GM18508 (cell line): ENCODE results near the gene ARGLU1.

Experiments used
- ATAC-seq: cut with Tn5 transposase; IDR thresholded peaks from one replicate; pipeline ENCODE4 v1.9.1; 2021; ENCODE audit warnings: moderate number of reproducible peaks; ENCODE audit not compliant: insufficient read depth, unreplicated experiment

ARGLU1 gene

DNA sequence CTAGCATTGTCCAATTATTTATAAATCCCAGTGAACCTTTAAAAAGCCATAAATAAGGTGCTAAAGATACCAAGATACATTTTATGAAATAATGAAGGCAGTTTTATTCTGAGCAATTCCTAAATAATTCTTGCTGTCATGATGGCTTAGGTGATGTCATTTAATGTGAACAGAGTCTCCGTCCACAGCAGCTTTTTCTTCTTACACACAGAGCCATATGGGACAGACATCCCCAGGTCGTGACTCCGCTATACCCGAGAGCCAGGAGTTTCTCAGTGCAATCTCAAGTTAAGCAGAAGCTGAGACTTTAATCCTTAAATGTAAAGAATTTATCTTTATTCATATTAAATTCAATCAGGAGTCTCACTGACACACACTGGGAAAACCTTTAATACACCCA is 62.2 kb downstream of the ARGLU1 start:
- ATAC-seq, result no peak

DNA sequence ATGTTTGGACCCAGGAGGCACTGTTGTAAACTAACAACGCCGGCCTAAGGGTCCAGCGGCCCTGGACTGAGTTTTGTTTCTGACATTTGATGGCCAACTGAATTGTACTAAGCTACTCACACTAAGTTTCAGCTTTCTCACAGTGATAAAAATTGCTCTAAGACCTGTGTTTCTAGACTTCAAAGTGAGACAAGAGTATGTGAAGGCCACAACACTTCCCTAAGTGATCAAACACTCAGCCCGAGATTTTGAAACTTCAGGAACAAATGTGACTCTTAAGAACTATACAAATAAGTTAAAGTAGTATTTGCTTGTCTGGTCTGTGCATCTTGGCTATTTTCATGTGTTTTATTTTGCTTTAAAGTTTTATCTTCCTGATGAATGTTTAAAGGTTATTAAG is 62.6 kb downstream of the ARGLU1 start:
- no peak for ATAC-seq

DNA sequence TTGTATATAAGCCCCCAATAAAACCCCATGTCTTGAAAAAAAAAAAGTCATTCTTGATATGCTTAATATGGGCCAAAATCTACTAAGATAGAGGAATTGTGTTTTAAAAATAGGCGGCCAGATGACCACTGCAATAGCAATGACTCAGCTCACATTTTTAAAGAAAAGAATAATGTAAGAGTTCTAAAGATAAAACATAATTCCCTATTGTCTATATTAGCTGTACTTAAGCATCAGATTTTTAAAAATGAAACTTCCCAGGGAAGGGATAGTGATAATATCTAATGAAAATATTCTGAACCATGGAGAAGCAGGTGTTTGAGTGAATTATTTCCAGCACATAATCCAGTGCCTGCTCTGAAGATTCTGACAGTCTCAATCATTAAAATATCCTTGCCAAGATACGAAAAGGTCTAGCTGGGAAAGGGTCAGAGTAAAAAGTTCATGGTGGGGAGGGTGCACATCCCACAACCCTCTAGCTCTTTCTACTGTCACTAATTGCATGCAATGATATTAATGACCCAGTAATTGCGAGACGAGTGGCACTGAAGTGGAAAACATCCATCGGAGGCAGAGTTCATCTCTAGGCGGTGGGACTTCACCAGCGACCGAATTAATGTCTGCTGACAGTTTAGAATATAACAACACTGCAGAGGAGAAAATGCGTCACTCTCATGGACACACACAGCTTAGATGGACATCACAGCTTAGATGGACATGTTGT is 64.0 kb downstream of the ARGLU1 start:
- ATAC-seq, result no peak

DNA sequence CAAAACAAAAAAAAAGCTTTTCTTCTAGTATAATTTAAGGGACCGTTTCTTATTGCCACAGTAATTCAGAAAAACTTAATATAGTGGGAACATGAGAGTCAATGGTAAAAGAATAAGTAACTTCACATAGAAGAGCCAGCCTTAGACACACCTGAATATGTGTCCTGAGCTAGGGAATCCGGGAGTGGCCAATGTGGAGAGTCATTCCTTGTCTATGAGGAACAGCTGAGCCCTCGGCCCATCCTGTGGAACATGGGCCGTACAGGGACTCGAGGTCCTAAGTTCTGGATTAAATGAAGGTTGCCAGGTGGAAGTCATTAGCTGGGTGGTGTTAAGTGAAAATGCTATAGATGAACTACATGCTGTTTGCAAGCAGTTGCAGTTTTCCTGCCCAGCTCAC is 64.7 kb downstream of the ARGLU1 start:
- no peak for ATAC-seq

DNA sequence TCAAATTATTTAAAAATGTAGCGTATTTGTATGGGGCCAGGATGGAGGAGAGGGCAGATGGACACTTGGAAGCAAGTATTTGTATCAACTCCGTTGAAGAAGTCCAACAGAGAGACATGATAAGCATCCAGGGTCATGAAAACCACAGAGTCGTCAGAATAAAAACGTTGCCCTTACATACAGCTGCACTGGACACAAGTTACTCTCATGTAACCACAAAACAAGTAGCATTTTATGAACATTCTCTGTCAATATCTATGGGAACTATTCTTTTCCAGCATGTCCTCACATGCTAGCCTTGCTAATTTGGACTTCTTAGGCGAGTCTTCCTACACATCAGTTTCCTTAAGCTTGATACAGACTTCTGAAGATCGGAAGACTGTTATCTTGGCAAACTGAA is 67.5 kb downstream of the ARGLU1 start:
- no peak for ATAC-seq

DNA sequence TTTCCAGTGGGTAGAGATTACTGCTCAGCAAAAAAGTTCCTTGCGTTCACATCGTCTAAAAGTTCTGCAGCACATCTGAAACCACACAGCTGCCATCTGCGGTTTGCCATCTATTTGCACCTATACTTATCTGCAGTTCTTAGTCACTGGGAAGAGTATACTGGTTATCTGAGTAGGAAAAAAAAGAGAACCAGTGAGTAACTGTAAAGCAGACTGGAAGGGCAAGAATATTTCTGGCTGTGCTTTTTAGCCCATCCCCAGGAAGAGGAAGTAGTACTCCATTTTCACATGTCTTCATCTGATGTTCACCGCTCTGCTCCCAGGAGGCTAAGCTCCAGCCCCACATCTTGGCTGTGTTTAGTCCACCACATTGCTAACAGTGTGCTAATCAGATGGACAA is 68.0 kb downstream of the ARGLU1 start:
- ATAC-seq, result no peak

DNA sequence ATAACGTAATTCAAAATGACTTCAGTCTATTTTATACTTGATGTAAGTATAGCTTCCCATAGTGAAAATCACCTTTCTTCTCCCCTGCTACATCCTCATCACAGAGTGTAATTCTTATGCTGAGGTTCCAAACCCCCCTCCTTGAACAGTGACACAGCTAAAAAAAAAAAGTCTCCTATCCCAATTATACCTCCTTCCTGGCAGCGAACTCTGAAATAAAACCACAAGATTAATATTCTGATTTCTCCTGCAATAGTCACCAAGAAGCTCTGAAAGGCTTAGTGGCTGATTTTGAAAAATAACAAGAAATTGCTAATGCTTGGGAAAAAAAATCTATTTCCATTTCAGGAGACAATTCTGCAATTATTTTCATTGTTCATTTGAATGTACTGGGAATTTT is 68.8 kb downstream of the ARGLU1 start:
- ATAC-seq, result no peak

DNA sequence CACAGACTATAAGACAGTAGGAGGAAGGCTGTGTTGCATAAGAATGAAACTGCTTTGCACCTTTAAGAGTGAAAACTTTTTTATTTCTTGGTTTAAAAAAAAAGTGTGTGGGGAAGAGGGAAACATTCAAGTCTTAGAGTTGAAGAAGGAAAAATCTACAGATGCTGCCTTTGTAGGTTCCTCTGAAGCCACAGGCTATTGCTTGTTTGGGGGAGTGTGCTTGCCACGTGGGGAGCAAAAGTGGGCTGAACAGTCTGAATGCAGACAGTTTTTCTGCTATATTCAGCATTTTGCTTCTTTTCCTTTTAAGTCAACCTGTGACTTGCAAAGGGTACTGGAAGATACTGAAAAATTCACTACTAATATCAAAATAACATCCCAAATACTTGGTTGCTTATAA is 69.4 kb downstream of the ARGLU1 start:
- ATAC-seq, result no peak

DNA sequence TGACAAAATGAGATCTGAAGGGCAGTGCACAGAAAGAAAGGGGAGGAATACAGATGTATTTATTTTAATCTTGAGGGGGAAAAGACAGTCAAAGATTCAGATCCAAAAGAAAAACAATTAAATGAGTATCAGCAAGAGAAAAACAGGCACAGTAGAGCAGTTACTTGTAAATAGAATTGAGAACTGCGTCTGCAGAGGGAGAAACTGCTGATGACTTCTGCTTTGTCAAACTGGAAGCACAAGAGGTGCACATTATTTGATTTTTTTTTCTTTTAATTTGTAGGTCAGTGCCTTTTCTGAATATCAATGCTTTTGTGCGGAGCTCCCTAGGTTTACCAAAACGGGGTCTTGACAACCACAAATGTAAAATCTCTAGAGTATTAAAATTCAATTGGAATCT is 69.8 kb downstream of the ARGLU1 start:
- ATAC-seq, result no peak

DNA sequence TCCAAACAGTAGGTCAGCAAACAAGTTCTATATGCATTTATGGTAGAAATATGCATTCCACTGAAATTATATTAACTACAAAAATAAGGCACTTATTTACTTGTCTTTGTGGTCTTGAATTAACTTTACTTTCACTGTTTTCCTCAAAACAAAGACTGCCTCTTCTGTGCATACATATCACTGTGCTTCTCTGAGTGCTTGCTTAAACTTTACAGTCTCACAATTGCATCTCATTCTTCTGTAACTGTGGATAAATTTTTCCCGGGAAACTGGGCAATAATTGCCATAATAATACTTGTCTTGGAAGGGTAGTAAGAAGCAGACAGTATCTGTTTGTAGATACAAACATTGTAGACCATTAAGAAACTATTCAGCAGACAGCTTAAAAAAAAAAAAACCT is 70.9 kb downstream of the ARGLU1 start:
- no peak for ATAC-seq

DNA sequence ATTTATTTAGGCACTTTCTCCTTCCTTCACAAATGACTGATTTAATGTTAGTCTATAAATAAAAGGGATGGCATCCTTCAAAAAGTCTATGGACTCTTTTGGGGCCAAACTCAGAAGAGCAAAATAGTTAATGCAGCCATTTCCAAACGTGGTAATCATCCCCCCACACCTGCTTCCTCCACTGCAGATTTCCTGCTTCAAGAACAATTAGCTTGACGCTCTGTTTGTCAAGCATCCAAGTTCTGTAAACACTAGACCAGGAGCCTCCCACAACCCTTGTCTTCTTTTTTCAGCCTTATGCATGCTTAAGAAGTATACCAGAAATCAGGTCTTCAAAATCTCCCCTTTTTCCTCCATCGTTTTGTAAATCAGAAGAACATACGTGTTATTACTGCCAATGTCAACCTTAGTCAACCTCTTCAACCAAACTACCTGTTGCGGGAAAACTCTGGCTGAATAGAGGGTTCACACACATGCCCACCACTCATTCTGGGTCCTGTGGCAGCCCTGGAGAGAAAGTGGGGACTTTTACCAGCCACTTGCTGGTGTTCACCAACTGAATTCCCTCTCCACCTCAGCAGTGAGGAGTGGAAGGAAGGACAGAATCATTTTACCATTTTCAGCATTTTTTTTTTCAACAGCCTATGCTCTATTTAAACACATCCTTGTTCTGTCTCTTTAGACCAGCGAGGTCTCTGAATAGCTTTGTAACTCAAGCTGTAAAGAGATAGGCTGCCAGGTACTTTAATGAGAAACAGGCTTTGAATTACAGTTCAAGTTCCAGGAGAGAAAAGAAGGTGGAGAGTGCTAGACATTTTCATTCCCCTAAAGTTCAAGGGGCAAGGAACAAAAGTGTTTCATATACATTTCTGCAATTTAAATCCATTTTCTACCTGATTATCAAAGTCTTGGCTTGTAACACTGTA is 71.6 kb downstream of the ARGLU1 start:
- no peak for ATAC-seq

DNA sequence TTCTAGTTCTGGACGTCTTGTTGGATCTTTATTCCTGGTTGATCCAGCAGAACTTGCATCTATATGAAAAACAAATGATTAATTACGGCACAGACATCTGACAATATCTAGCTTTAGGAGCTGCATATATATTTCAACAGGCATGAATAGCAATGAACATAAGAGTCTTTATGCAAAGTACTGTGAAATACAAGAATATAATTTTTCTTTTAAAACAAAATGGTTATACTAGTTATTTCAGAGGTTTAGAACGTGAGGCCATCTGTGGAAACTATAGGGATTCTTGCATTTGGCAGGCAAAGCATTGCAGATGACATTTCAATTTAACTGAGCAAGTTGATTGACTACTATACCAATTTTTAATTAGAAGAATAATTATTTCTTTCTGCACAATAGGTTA is 73.0 kb downstream of the ARGLU1 start:
- ATAC-seq, result no peak

DNA sequence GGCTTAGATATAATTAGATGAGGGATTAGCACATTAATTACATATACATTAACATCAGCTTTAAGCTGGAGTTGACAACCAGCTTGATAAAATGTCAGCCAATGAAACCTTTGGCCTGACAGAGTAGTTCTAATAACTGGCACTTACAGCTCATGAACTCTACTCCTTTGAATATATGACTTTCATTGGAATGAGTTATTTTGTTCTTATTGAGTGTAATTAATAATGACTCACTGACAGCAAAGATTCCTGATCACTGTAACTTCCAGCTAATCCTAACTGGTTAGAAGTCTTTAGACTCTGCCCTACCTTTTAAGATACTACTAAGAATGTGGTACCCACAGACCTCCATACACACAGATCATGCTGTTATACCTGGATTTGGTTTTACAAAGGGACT is 73.4 kb downstream of the ARGLU1 start:
- no peak for ATAC-seq

DNA sequence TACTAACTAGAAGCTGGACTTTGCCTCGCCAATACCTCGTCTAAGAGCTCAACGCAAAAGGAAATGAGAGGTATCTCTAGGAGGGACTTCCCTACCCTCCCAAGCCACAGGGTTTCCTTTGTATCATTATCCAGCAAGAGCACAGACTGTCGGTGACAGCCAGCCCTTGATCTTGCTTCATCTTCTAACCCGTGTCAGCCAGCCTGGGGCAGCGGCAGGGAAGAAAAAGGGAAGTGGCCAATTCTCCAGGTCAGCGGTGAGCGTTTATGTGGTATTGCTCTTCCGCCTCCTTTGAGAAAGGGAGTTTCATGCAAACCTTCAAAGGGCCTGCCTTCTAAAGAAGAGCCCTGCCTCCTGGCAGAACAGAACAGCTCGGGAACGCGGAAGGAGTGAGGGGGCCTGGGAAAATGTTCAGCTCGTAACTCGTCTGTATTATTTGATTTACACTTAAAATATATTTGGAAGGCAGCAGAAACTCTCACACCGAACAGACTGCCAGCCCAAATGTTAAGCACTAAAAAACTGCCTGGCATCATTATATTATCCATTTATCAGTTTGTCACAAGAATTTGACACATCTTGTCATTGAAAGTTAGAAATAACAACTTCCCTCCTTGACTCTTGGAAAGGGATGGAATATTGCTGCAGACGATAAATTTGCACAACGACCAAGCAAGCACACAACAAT is 74.3 kb downstream of the ARGLU1 start:
- peak; percentile 93 for ATAC-seq

DNA sequence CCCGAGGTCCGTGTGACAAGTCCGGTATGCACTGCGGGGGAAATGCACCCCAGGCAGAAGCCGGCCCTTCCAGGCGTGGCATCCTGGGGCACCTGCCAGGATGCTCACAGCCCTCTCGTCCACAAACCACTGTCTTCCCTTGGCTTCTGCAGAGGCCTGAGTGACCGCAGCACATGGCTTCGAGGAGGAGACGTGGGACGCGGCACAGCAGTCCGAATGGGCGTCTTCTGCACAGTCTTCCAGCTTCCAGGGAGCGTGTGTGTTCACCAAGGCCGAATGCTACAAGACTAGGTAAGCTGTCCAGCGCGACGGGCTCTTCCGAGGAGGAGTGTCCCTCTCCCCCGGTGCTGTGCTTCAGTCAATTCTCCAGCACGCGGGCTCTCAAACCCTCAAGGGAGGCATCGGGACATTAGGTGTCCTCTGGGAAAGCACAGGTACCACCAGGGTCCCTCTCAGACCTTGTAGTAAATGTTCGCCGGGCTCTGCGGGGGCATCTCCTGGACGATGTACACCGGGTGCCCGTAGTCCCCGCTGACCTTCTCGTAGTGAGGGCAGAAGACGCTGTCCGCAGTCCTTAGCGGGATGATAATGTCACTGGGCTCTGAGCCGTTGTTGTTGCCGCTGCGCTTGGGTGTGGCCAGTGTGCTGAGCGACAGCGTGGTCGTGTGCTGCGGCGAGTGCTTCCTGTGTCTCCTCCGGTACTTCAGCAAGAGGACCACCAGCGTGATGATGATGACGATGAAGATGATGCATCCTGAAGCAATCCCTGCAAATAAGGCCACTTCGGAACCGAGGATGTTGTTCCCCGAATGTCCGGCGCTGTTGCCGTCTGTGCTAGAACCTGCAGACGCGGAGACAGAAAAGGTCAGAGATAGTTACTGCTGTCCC is 75.1 kb downstream of the ARGLU1 start:
- ATAC-seq, result no peak

DNA sequence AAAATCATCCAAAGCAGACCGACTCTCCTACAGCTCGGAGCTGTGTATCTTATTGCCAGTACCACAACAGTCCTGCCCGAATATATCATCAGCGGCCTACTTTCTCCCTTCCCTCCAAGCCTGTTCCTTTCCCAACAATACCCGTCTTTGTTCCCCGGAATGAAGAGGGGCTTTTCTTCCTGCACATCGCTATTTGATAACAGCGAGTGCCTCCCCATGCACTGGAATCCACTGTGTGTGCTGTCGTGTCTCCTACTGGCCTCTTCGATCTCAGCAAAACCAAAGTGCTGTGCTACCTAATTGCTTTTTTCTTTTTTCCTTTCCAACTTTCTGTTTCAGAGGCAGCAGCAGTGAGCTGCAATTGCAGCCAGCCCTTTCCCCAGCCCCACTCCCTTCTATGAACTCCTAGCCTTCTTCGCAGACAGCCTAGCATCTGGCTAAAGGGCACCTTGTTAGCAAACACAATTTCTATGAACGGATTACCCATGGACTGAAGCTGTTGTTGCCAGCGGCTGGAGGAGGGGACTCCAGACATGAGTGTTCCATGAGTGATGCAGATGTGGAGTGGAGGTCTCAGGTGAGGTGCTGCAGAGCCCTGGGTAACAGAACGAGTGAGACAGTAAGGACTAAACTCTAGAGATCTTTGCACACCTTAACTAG is 75.9 kb downstream of the ARGLU1 start:
- ATAC-seq, result no peak
